GM18868 (cell line): ENCODE results near the gene SLC11A1.

Experiments
- ATAC-seq: cut with Tn5 transposase; IDR thresholded peaks from one replicate; pipeline ENCODE4 v1.9.1; 2021; ENCODE audit warnings: mild to moderate bottlenecking, moderate library complexity; ENCODE audit not compliant: unreplicated experiment

The SLC11A1 gene

DNA sequence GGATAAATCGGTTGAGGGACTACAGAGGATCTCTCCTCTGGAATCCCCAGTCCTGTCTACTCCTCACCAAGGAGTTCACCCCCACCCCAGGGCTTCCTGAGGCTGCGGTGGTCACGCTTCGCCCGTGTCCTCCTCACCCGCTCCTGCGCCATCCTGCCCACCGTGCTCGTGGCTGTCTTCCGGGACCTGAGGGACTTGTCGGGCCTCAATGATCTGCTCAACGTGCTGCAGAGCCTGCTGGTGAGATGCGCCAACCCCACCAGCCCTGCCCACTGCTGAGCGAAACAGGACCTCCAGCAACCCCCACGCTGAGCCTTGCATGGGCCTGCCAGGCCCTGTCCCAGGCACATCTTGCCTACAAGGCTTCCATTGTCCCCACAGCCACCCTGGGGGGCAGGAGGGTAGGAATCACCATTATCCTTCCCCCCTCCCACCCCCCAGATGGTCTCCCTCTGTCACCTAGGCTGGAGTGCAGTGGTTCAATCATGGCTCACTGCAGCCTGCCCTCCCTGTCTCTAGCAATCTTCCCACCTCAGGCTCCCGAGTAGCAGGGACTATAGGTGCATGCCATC, 10.9 kb downstream of the SLC11A1 start:
- no peak for ATAC-seq

DNA sequence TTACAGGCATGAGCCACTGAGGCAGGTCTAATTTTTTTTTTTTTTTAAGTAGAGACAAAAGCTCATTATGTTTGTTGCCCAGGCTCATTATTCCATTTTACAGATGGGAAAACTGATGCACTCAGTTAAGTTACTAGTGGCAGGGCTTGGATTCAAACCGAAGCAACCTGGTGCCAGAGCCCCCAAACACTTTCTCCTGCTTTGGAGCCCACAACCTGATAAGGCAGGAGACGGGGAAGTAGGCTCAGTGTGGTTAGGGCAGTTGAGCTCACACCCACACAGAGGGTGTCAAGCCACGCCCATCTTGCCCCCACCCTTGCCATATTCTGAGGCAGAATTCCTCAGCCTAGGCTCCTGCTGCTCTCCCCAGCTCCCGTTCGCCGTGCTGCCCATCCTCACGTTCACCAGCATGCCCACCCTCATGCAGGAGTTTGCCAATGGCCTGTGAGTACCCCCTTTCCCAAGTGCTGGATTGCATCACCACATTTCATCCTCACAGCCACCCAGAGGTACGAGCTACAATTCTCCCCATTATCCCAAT, 11.7 kb downstream of the SLC11A1 start:
- no peak for ATAC-seq

GRCh38 chr2:218394298-218395089, 12.4 kb downstream of the SLC11A1 start:
- ATAC-seq, result no peak

DNA sequence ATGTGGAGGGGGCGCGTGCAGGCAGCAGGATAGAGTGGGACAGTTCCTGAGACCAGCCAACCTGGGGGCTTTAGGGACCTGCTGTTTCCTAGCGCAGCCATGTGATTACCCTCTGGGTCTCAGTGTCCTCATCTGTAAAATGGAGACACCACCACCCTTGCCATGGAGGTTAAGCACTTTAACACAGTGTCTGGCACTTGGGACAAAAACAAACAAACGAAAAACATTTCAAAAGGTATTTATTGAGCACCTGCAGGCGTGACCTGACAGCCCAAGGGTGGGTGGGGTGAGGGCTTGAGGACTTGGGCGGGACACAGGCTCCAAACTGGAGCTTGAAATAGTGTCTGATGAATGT, 13.0 kb downstream of the SLC11A1 start:
- no peak for ATAC-seq

- no peak for ATAC-seq
These were observed 13.4 kb downstream of the SLC11A1 start for GRCh38 chr2:218395456-218395825.

DNA sequence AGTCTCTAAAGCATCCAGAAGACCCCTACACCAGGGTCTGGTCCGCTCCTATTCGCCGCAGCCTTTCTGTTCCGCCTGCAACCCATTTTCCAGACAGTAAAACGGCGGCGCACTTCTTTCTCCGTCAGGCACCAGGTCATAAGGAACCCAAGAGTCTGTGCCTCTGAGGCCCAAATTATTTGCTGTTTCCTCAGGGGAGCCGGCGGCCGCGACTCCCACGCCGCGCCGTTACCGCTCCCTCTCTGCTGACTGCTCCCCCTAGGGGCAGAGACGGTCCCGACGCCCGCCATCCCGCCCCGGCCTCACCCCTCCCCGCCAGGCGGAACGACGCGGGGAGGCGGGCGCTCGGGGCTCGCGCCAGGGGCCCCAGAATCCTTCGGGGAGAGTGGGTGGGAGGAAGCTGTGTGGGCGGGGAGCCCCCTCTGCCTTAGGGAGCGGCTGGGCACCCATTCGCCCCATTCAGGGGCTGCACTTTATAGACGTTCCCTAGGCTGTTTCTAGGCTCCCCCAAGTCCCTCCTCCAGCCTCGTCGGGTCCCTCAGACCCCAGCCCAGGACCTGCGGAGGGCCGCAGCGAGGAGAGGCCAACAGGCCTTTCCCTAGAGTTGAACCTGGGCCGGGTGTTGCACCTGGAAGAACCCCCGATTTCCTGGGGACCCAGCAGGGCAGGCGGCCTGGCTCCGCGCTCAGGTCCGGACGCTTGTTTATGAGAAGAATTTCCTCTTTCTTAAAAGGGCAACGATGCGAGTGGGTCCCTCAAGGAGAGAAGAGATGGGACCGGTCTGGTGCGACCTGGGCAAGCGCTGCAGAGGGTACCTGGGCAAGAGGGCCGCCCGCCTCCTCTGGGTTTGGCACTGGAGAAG, 14.0 kb downstream of the SLC11A1 start:
- peak; percentile 50 for ATAC-seq

DNA sequence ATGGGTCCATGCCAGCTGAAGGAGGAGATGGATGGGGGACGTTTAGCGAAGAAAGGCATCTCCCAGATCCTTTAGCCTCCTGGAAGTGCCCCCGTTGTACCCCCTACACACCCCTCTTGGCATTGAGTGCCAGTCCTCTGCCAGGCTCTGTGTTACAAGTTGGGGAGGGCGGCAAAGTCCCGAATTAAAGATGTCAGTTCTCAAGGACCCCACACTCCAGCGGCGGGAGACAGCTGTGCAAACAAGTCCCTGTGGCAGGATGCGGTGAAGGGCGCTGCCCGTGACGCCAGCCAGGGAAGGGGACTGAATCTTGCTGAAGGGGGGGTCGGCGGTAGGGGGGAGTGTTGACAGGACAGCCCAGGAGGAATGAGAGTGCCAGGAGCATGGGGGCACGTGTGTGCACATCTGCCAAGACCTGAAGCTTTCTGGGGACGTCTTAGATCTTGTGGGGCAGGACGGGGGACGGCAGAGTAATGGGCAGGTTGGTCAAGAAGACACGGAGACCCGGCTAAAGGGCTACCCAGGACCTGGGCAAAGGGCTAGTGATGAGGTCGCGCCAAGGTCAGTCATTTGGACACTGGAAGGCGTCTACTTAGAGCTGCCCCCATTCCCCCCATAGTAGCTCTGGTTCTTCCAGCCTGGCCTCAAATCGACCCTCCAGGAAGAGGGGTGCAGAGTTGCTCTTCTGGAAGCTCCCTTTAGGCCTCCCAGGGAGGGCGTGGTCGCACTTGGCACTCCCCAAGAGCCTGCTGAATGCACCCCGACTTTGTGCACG, 14.8 kb downstream of the SLC11A1 start:
- ATAC-seq, result no peak

DNA sequence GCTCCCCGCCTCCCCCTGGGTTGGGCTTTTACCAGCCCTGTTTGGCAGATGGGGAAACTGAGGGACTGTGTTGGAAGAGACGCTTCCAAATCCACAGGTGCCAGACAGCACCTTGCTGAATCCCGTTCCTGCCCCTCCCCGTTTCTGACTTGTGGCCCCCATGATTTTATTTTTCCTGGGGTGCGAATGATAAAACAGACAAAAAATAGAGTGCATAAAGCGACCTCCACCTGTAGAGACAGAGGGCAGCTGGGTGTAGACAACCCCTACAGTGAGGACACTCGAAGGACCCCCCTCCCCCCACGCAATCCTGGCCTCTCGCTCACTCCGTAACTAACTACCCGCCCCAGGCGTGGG, 15.4 kb downstream of the SLC11A1 start:
- no peak for ATAC-seq

DNA sequence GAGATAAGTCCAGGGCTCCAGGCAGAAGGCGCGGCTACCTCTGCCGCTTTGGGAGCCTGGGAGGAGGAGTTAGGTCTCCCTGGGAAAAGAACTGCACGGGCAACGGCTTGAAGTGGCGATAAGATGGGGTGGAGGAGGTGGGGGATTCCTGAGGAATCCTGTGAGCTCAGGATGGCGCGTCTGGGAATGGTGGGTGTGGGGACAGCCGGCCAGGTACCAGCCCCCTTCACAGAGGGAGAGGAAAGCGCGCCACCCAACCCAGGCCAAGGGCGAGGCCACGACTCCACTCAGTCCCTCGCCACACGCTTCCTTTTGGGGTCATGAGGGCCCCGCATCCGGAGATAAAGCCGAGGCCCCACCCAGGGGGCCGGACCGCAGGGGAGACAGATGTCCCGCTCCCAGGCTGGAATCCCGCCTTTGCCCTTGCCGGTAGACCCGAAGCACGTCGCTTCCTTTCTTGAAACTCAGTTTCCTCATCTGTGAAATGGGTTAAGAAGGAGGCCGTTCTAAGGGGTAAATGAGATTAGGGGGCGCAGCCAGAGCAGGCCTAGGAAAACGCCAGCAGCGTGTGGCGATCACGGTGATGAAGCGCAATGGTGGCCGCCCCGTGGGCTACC, 15.9 kb downstream of the SLC11A1 start:
- ATAC-seq, result peak; percentile 18

DNA sequence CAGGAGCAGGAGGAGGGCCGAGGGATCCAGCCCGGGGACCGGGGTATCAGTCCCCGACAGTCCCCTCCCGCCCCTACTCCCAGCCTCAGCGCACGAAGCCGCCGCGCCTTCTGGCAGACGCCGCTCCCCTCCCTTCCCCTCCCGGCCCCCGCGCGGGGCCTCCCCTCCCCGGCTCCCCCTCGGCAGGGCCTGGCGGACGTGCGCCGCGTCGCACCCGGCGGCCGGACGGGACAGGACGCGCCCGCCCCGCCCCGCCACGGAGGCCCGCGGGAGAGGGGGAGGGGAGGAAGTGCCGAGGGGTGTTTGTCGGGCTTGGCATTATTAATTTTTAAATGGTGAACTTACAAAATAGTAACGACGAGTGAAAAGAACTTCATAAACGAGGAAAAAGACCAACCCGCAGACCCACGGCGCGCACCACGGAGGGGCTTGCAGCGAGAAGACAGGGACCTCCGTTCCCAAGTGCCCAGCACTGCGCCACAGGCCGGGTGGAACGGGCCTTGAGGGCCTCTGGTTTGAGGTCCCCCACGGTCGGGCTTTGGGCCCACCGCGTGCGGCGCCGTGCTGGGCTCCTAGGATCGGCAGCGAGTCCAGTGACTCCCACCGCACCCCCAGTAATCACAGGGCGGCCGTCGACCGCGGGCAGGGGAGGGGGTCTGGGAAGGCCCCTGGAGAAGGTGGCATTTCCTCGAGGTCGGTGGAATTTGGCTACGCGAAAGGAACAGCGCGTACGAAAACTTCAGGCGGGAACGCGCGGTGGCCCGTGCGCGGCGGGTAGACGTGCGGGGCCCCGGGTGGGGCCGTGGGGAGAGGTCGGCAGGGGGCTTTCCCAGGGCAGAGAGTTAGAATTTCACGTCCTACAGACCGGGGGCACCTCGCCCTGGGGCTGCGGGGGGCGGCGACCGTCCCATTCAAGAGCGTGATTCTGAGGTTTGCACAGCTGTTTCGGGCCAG, 16.6 kb downstream of the SLC11A1 start:
- peak; percentile 28 for ATAC-seq

GRCh38 chr2:218399391-218400166, 17.5 kb downstream of the SLC11A1 start, which contains the start of gene CTDSP1:
Gene CTDSP1 (plus strand): TSS chr2:218399868. CDS start chr2:218400091, 223 bp downstream.
- ATAC-seq, result peak; percentile 37

GRCh38 chr2:218400167-218400929, 18.3 kb downstream of the SLC11A1 start:
- no peak for ATAC-seq

- no peak for ATAC-seq
These were observed 19.1 kb downstream of the SLC11A1 start for GRCh38 chr2:218400930-218401881.

DNA sequence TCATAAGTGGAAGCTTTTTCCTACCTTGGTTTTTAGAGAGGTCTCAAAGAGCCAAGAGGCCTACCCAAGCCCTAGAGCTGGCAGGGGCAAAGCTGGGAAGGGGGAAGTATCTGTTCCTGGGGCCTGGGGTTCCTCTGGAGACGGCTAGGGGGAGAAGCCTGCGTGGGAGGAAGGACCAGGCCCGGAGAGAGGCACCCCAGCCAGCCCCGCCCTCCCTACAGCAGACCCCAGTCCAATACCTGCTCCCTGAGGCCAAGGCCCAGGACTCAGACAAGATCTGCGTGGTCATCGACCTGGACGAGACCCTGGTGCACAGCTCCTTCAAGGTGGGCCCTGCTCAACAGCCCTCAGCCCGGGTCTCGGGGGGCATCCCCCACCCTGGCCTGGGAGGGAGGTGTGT, 19.8 kb downstream of the SLC11A1 start:
- ATAC-seq, result no peak

DNA sequence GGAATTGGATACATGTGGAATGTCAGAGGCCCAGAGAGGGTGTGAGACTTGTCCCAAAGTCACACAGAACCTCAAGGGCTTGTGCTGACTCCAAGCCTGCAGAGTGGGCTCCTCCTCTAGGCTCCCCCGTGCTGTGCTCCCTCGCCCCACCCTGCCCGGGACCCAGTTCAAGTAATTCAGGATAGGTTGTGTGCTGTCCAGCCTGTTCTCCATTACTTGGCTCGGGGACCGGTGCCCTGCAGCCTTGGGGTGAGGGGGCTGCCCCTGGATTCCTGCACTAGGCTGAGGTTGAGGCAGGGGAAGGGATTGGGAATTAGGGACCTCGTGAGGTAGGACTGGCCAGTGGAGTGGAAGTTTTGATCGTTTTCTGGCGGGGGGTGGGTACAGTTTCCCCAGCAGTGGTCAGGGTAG, 20.4 kb downstream of the SLC11A1 start:
- ATAC-seq, result no peak

GRCh38 chr2:218402911-218403411, 20.9 kb downstream of the SLC11A1 start:
- no peak for ATAC-seq
